HUDEP-2 (cell line): Measurements from ENCODE around the gene CCDC30.
"Not testable (repeated sequence)": the region's sequence is repeated elsewhere in the genome, so short reads cannot be mapped to it uniquely, and the experiment has no call there.

Source experiments
- DNase-seq, 76 experiments: peaks; one replicate each; lab custom pipeline; 2025; ENCODE audit not compliant: unreplicated experiment in 76 of 76; lab: John Stamatoyannopoulos, UW

The CCDC30 gene

DNA sequence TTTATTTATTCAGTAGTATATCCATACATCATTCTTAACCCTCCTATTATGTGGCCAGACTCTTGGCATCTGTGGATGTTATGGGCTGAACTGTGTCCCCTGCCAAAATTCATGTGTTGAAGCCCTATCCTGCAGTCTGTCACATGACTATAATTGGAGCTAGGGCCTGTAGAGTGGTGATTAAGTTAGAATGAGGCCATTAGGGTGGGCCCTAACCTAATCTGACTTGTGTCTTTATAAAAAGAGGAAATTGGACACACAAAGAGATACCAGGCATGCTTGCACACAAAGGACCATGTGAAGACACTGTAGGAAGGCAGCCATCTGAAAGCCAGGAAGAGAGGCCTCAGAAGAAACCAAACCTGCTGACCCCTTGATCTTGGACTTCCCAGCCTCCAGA lies 13.8 kb upstream of the CCDC30 start:
- DNase-seq: peak in 3 of 76 experiments; percentile 5 to 31 (median 8)

- DNase-seq: no peak
These were observed 13.0 kb upstream of the CCDC30 start for GRCh38 chr1:42450061-42450460.

- no peak for DNase-seq
These were observed 9.7 kb upstream of the CCDC30 start for GRCh38 chr1:42453386-42453785.

GRCh38 chr1:42454403-42454802 lies 8.7 kb upstream of the CCDC30 start:
- DNase-seq: no peak

DNA sequence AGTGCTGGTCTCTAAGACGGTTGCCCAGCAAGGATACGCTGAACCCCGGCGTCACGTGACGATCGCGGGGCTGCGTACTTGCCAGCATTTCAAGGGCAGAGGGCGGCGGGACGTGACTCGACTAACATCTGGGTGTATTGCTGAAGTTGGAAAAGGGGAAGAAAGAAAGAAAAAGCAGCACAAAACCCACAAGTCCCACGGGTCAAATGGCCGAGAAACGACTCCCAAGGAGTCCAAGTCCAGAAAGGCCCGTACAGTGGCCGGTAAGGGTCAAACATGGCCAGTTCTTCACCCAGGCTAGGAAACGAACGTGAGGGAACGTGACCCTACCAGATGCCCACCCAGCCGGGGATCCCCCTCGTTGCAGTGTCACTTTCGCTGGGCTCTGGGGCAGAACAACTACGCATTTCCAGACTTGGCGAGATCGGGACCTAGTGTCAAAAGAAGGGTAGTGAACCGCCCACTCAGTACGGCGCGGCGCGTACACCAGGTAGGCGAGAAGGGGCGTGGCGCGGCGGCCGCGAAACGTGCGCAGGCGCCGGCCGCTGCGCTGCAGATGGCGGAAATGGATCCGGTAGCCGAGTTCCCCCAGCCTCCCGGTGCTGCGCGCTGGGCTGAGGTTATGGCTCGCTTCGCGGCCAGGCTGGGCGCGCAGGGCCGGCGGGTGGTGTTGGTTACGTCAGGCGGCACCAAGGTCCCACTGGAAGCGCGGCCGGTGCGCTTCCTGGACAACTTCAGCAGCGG lies 6.9 kb upstream of the CCDC30 start, which contains the start of the genes PPCS and ZMYND12:
Gene PPCS, plus strand, starts transcription at position 534 of the 744 bp plus-strand sequence. Its CDS starts 23 bp downstream, at position 557.
Gene ZMYND12, minus strand, starts transcription at position 13 of the 744 bp plus-strand sequence. CDS start 25 bp downstream, outside the sequence.
- peak in 74 of 76 experiments; percentile 11 to 91 (median 71) for DNase-seq

- DNase-seq: peak in 48 of 76 experiments; percentile 3 to 79 (median 41)
These were observed 6.4 kb upstream of the CCDC30 start for GRCh38 chr1:42456754-42457089.

DNA sequence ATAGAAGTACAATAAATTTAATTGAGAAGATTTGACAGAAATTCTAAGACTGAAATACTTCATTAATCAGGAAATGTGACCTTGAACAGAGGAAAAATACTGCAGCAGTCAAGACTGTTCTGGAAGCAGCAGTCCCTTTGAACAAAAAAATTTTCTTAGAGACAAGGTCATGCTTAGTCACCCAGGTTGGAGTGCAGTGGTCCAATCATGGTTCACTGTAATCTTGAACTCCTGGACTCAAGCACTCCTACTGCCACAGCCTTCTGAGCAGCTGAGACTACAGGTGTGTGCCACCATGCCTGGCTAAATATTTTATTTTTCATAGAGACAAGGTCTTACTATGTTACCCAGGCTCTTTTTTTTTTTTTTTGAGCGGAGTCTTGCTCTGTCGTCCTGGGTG lies 1.9 kb upstream of the CCDC30 start:
- no peak for DNase-seq

GRCh38 chr1:42463921-42464320 lies 835 bp downstream of the CCDC30 start:
- no peak for DNase-seq

DNA sequence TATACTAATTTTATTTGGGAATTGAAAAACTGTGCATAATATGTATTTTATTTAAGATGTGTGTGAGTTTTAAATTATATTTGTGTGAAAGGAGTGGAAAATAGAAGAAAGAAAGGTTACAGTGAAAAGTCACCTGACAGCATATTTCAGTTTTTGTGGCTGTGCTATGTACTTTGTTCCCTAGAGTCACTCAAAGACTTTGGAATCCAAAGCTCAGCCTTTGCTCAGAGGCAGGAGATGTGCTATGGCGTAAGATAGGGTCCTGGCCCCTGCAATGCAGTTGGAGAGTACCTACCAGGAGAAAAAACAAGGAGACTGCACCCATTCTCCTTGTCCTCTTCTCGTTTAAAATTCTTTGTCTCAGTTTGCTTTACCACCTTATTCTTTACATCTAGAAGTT lies 2.9 kb downstream of the CCDC30 start:
- no peak for DNase-seq

DNA sequence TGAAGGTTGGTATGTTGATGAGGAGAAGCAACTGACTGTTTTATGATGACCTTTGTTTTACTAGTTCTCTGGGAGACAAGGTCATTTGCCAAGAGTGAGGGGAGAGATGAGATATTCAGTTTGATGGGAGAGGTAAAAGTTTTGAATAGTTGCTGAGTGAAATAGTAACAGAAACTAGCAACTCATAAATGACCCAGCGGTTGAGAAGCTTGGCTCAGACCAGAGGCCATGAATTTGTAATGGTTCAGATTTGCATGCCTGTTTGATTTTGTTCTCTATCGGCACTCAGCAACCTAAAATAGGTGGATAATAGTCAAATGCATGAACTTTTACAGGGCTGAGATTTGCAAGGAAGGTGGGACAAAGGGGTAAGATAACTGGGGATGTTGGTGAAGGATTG lies 6.6 kb downstream of the CCDC30 start:
- DNase-seq: no peak

DNA sequence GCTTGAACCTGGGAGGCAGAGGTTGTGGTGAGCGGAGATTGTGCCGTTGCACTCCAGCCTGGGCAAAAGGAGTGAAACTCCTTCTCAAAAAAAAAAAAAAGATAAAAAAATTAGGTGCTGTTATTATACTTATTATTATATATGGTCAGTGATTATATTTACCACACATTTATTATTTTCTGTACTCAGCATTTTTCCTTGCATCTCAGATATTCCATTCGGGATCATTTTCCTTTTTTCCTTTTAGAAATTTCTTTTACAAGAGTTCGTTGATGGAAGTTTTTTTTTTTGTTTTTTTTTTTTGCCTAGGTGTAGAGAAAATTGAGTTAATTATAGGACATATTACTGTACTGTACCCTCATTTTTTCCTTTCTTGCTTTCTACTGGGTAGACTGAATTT lies 13.5 kb downstream of the CCDC30 start:
- DNase-seq: no peak

- DNase-seq: not testable (repeated sequence)
These were observed 14.3 kb downstream of the CCDC30 start for GRCh38 chr1:42477354-42477753.

GRCh38 chr1:42477775-42478174 lies 14.7 kb downstream of the CCDC30 start:
- DNase-seq: no peak

- DNase-seq: peak in 2 of 76 experiments; percentile 3 to 7
These were observed 16.5 kb downstream of the CCDC30 start for GRCh38 chr1:42479621-42480020.

- DNase-seq: no peak
These were observed 17.8 kb downstream of the CCDC30 start for GRCh38 chr1:42480921-42481320.

- DNase-seq: no peak
These were observed 19.6 kb downstream of the CCDC30 start for GRCh38 chr1:42482635-42483153.

DNA sequence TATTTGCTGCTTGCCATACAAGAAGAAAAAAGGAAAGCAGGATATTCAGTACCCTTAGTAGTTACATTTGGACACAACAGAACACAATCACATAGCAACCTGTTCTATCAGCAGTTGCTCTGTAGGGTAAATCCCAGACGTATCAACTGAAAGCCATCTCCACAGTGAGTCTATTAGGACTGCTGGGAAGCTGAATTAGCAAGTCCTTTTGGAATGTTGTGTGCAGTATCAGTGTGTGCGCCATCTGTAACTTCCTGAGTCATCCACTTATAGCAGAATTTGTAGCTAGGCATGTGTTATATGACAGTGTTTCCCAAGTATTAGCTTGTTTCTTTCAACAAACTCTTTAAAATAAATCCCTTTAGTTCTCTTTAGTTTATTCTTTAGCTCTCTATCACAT lies 21.3 kb downstream of the CCDC30 start:
- no peak for DNase-seq

DNA sequence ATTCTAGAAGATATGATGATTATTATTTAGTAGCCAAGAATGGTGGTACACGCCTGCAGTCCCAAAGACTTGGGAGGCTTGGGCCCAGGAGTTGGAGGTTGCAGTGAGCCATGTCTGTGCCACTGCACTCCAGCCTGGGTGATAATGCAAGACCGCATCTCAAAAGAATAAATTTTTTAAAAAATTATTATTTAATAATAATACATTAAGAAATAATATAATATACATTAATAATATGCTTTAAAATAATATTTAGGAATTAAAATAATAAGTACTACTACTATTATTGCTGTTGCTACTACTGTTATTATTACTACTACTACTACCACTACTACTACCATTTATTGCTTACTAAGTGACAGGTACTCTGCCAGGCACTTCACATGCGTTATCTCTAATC lies 27.2 kb downstream of the CCDC30 start:
- DNase-seq: no peak

DNA sequence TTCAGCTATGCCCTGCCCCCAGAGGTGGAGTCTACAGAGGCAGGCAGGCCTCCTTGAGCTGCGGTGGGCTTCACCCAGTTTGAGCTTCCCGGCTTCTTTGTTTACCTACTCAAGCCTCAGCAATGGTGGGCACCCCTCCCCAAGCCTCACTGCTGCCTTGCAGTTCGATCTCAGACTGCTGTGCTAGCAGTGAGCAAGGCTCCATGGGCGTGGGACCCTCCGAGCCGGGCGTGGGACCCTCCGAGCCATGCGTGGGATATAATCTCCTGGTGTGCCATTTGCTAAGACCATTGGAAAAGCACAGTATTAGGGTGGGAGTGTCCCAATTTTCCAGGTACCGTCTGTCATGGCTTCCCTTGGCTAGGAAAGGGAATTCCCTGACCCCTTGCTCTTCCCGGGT lies 38.9 kb downstream of the CCDC30 start:
- not testable (repeated sequence) for DNase-seq

DNA sequence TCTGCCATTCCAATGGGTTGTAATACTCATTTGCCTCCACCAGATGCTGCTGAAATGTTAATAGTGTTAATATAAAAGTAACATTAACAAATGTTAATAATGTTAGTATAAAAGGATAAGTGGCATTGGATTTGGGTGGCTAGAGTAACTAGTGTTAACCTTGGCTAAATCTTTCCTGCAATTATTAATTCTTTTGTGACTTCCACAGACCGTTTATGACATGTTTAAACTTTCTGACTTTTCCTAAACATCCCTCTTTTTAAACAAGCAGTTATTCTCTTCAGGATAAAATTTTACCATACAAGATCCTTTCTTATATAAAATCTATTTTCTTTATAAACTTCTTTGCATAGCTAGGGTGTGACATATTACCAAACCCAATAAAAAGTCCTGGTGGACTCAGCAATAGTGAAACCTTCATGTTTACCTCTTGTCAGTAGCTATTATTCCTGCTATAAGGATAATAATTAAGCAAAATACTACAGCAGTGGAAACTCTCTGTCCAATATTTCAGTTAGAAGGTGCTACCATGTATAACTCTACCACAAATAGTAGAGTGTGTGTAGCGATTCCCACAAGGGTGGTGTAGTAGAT lies 41.5 kb downstream of the CCDC30 start:
- no peak for DNase-seq

GRCh38 chr1:42506576-42506975 lies 43.5 kb downstream of the CCDC30 start:
- no peak for DNase-seq

- DNase-seq: peak in 25 of 76 experiments; percentile 2 to 65 (median 36)
These were observed 48.6 kb downstream of the CCDC30 start for GRCh38 chr1:42511581-42512155.
